ENCODE data around the gene DACT1. TPM values are rescaled to one million over a fixed set of nuclear protein-coding genes. Genes with fewer than 3 reads are reported as not detected.

The DACT1 gene
- total and polyA plus RNA-seq, 2 of the 13 experiments (the other 11 are each of a cell fraction or from before 2014, with no cell fraction given) = 0.01 TPM; not detected in 1

GRCh38 chr14:58667900-58668299 lies 30.1 kb downstream of the DACT1 start:
- H3K27me3 ChIP-seq (ENCODE audit: control insufficient read depth in 1 of 2, insufficient read depth in 2 of 2, low read length in 2 of 2) = peaks cover 0 to 4% of the 10 kb centered on the region in 2 experiments; a peak in 1 of 5 replicates
- H3K4me2 ChIP-seq (ENCODE audit: low read depth, low read length) = no peak overlapping the region
- WGBS (ENCODE audit: low lambda C conversion rate) = 4% methylated on average over 5 of the region's 5 CpGs
- no peaks in the 10 kb centered on the region for H4K20me1 ChIP-seq (ENCODE audit: insufficient read depth, low read length)
- intact Hi-C loops (cut with micrococcal nuclease; ENCODE audit: unreplicated experiment) (no loop called here), in situ Hi-C loops (cut with HindIII; ENCODE audit: extremely low pct_ligation_motif_present, low pct_unique_long_range_greater_than_20kb) (no loop called here)
- no peak overlapping the region for H3K4me3 ChIP-seq (replicated peaks in 1 of 3; ENCODE audit: insufficient read depth in 1 of 3, low read depth in 2 of 3, low read length in 3 of 3)
- no peak overlapping the region for H3K27ac ChIP-seq (ENCODE audit: extremely low read length, insufficient read depth, low read length)
- no peaks in the 10 kb centered on the region for H3K36me3 ChIP-seq (replicated peaks in 1 of 2; ENCODE audit: control insufficient read depth in 1 of 2, insufficient read depth in 2 of 2, low read length in 2 of 2)
- FAIRE-seq (no peak), DNase-seq (ENCODE audit: low spot score) (no peak), ATAC-seq (no peak)
- no peaks in the 10 kb centered on the region for H3K79me2 ChIP-seq (ENCODE audit: insufficient read depth, low read length)
- ChIA-PET CTCF (ENCODE audit: low intra/inter-chr PET ratio, low total read pairs) (no interaction called here), POLR2A (no interaction called here)
- TF ChIP-seq ZNF3 (CRISPR knock-in tag; IDR thresholded peaks at IDR 0.05) (no peak), NFE2 (CRISPR knock-in tag; IDR thresholded peaks at IDR 0.05) (no peak), ZNF101 (CRISPR knock-in tag; IDR thresholded peaks at IDR 0.05; ENCODE audit: borderline replicate concordance, low read depth) (no peak), HNRNPK (IDR thresholded peaks at IDR 0.05; ENCODE audit: low read depth, low read length, poor library complexity, severe bottlenecking) (no peak), ZNF484 (CRISPR knock-in tag; IDR thresholded peaks at IDR 0.05; ENCODE audit: borderline replicate concordance, low read depth) (no peak), HDAC1 (CRISPR knock-in tag; IDR thresholded peaks at IDR 0.05) (no peak), KAT7 (CRISPR knock-in tag; IDR thresholded peaks at IDR 0.05; ENCODE audit: borderline replicate concordance) (no peak), TERF1 (CRISPR knock-in tag; IDR thresholded peaks at IDR 0.05) (no peak), HDAC2 (CRISPR knock-in tag; IDR thresholded peaks at IDR 0.05) (no peak), SOX6 (IDR thresholded peaks at IDR 0.05) (no peak), SOX6 (CRISPR knock-in tag; IDR thresholded peaks at IDR 0.05) (no peak), ZFY (CRISPR knock-in tag; IDR thresholded peaks at IDR 0.05) (no peak)
- TF ChIP-seq, protein P1, sequence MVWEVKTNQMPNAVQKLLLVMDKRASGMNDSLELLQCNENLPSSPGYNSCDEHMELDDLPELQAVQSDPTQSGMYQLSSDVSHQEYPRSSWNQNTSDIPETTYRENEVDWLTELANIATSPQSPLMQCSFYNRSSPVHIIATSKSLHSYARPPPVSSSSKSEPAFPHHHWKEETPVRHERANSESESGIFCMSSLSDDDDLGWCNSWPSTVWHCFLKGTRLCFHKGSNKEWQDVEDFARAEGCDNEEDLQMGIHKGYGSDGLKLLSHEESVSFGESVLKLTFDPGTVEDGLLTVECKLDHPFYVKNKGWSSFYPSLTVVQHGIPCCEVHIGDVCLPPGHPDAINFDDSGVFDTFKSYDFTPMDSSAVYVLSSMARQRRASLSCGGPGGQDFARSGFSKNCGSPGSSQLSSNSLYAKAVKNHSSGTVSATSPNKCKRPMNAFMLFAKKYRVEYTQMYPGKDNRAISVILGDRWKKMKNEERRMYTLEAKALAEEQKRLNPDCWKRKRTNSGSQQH (CRISPR knock-in tag; IDR thresholded peaks at IDR 0.05; ENCODE audit: low read depth) = no peak
- TF ChIP-seq, protein P2, sequence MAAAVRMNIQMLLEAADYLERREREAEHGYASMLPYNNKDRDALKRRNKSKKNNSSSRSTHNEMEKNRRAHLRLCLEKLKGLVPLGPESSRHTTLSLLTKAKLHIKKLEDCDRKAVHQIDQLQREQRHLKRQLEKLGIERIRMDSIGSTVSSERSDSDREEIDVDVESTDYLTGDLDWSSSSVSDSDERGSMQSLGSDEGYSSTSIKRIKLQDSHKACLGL (CRISPR knock-in tag; IDR thresholded peaks at IDR 0.05) = no peak
- TF ChIP-seq, protein P3, sequence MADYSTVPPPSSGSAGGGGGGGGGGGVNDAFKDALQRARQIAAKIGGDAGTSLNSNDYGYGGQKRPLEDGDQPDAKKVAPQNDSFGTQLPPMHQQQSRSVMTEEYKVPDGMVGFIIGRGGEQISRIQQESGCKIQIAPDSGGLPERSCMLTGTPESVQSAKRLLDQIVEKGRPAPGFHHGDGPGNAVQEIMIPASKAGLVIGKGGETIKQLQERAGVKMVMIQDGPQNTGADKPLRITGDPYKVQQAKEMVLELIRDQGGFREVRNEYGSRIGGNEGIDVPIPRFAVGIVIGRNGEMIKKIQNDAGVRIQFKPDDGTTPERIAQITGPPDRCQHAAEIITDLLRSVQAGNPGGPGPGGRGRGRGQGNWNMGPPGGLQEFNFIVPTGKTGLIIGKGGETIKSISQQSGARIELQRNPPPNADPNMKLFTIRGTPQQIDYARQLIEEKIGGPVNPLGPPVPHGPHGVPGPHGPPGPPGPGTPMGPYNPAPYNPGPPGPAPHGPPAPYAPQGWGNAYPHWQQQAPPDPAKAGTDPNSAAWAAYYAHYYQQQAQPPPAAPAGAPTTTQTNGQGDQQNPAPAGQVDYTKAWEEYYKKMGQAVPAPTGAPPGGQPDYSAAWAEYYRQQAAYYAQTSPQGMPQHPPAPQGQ (CRISPR knock-in tag; IDR thresholded peaks at IDR 0.05; ENCODE audit: borderline replicate concordance) = no peak
- H3K9me3 ChIP-seq (ENCODE audit: low read length) = no peaks in the 10 kb centered on the region
- H2AFZ ChIP-seq (ENCODE audit: low read length) = no peak overlapping the region
- H3K9ac ChIP-seq (ENCODE audit: insufficient read depth, low read depth, low read length) = no peak overlapping the region
- no peaks in the 10 kb centered on the region for H3K4me1 ChIP-seq (ENCODE audit: insufficient read depth, low read length)
- BruUV-seq (replicated peaks) = no TSS peak

All from HepG2 (cell line).